Hepatocyte (in vitro differentiated cells): ENCODE data around the gene SGCA. TPM values are rescaled to one million over a fixed set of nuclear protein-coding genes. Genes with fewer than 3 reads are reported as not detected.

ENCODE experiments used
- DNase-seq: peaks from one replicate; pipeline ENCODE4 v3.0.0-alpha.2; 2016; ENCODE audit warnings: low spot score
- H2AFZ ChIP-seq: fragments of 200-600 bp; sonication (generic); 2 replicates; pipeline ENCODE4 v1.6.0; 2016; ENCODE audit warnings: antibody characterized with exemption, mild to moderate bottlenecking
- H3K27ac ChIP-seq: fragments of 200-600 bp; sonication (generic); 2 replicates; pipeline ENCODE4 v1.5.1; 2016; ENCODE audit warnings: mild to moderate bottlenecking
- H3K27me3 ChIP-seq: fragments of 200-600 bp; sonication (generic); 2 replicates; pipeline ENCODE4 v1.6.1; 2016
- H3K36me3 ChIP-seq: fragments of 200-600 bp; sonication (generic); replicated peaks from 2 replicates; pipeline ENCODE4 v1.5.1; 2016; ENCODE audit warnings: low read depth; ENCODE audit not compliant: insufficient read depth
- H3K4me1 ChIP-seq: fragments of 200-600 bp; sonication (generic); 2 replicates; pipeline ENCODE4 v1.5.1; 2016; ENCODE audit warnings: mild to moderate bottlenecking, moderate library complexity; ENCODE audit not compliant: insufficient read depth
- H3K4me2 ChIP-seq: fragments of 200-600 bp; sonication (generic); 2 replicates; pipeline ENCODE4 v1.6.0; 2016
- H3K4me3 ChIP-seq: fragments of 200-600 bp; sonication (generic); 2 replicates; pipeline ENCODE4 v1.5.1; 2016; ENCODE audit warnings: mild to moderate bottlenecking
- H3K79me2 ChIP-seq: fragments of 200-600 bp; sonication (generic); 2 replicates; pipeline ENCODE4 v1.6.0; 2017; ENCODE audit warnings: mild to moderate bottlenecking
- H3K9me2 ChIP-seq: fragments of 200-600 bp; sonication (generic); replicated peaks from 2 replicates; pipeline ENCODE4 v1.6.0; 2017; ENCODE audit warnings: mild to moderate bottlenecking; ENCODE audit not compliant: insufficient read depth
- H3K9me3 ChIP-seq: fragments of 200-600 bp; sonication (generic); 2 replicates; pipeline ENCODE4 v1.5.1; 2016; ENCODE audit warnings: low read depth, mild to moderate bottlenecking
- H4K20me1 ChIP-seq: fragments of 200-600 bp; sonication (generic); 2 replicates; pipeline ENCODE4 v1.6.0; 2016; ENCODE audit warnings: mild to moderate bottlenecking; ENCODE audit not compliant: insufficient read depth, poor library complexity, severe bottlenecking
- EZH2 ChIP-seq: fragments of 200-600 bp; sonication (generic); IDR thresholded peaks from 2 replicates; pipeline ENCODE4 v1.6.1; 2016; ENCODE audit warnings: antibody characterized with exemption, mild to moderate bottlenecking, borderline replicate concordance
- EZH2phosphoT487 ChIP-seq: fragments of 200-600 bp; sonication (generic); IDR thresholded peaks from one replicate; pipeline ENCODE4 v1.6.1; 2018; ENCODE audit warnings: antibody characterized with exemption, mild to moderate bottlenecking, low read depth, moderate library complexity; ENCODE audit not compliant: unreplicated experiment, severe bottlenecking
- WGBS: methylation state at CpG from one replicate; pipeline ENCODE4 v1.1.6; 2016; ENCODE audit warnings: low lambda C conversion rate; ENCODE audit errors: missing lambda C conversion rate; 5-methylcytosine and 5-hydroxymethylcytosine counted together
- polyA plus RNA-seq: library from polyadenylated mRNA; unstranded; fragments of >200 nt; fragmentation: Nextera tagmentation; extraction: Ambion mirVana; gene quantifications from 2 replicates; pipeline ENCODE4 v1.2.1, GENCODE V29; 2016
- total RNA-seq: library from RNA; depleted of rRNA; stranded (reverse); fragments of >200 nt; gene quantifications from 2 replicates; pipeline ENCODE4 v1.2.3, GENCODE V29; 2014
- TF ChIP-seq, protein P1 (sequence below): fragments of 200-600 bp; sonication (generic); IDR thresholded peaks from 2 replicates; pipeline ENCODE4 v1.5.1; 2016; ENCODE audit warnings: antibody characterized with exemption, mild to moderate bottlenecking; ENCODE audit not compliant: poor library complexity

Gene SGCA
- total and polyA plus RNA-seq, 2 experiments from 2014 or later: 0.37 to 2.2 TPM

DNA sequence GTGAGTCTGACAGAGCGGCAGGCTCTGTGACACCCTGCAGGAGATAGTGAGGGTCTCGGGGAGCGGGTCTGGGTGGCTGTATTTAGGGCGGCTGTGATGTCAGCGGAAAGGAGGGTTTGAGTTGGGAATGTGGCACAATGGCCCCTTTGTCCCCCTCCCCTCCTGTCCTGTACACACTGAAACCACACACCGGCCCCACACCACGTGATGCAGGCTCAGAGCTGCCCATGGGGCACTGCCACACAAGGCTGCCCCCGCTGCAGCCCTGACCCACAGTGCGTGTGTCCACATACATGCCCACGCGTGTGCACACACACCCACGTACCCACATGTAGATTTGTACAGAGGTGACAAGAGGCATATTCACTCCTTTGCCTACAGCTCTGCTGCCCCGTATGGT is 15.3 kb downstream of the SGCA start:
- Histone ChIP-seq H3K4me1 (peaks cover 27% of the 10 kb centered on the region), H3K4me2 (no peak overlapping the region), H3K36me3 (no peaks in the 10 kb centered on the region), H4K20me1 (no peaks in the 10 kb centered on the region), H3K79me2 (no peaks in the 10 kb centered on the region), H3K27me3 (no peaks in the 10 kb centered on the region), H2AFZ (no peak overlapping the region), H3K4me3 (no peak overlapping the region), H3K9me3 (no peaks in the 10 kb centered on the region), H3K9me2 (no peaks in the 10 kb centered on the region), H3K27ac (peak overlapping the region; percentile 59)
- DNase-seq: no peak
- 84% methylated on average over 13 of the region's 13 CpGs for WGBS
- TF ChIP-seq EZH2phosphoT487: no peak
- TF ChIP-seq, protein P1, sequence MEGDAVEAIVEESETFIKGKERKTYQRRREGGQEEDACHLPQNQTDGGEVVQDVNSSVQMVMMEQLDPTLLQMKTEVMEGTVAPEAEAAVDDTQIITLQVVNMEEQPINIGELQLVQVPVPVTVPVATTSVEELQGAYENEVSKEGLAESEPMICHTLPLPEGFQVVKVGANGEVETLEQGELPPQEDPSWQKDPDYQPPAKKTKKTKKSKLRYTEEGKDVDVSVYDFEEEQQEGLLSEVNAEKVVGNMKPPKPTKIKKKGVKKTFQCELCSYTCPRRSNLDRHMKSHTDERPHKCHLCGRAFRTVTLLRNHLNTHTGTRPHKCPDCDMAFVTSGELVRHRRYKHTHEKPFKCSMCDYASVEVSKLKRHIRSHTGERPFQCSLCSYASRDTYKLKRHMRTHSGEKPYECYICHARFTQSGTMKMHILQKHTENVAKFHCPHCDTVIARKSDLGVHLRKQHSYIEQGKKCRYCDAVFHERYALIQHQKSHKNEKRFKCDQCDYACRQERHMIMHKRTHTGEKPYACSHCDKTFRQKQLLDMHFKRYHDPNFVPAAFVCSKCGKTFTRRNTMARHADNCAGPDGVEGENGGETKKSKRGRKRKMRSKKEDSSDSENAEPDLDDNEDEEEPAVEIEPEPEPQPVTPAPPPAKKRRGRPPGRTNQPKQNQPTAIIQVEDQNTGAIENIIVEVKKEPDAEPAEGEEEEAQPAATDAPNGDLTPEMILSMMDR: no peak
- TF ChIP-seq EZH2: no peak

DNA sequence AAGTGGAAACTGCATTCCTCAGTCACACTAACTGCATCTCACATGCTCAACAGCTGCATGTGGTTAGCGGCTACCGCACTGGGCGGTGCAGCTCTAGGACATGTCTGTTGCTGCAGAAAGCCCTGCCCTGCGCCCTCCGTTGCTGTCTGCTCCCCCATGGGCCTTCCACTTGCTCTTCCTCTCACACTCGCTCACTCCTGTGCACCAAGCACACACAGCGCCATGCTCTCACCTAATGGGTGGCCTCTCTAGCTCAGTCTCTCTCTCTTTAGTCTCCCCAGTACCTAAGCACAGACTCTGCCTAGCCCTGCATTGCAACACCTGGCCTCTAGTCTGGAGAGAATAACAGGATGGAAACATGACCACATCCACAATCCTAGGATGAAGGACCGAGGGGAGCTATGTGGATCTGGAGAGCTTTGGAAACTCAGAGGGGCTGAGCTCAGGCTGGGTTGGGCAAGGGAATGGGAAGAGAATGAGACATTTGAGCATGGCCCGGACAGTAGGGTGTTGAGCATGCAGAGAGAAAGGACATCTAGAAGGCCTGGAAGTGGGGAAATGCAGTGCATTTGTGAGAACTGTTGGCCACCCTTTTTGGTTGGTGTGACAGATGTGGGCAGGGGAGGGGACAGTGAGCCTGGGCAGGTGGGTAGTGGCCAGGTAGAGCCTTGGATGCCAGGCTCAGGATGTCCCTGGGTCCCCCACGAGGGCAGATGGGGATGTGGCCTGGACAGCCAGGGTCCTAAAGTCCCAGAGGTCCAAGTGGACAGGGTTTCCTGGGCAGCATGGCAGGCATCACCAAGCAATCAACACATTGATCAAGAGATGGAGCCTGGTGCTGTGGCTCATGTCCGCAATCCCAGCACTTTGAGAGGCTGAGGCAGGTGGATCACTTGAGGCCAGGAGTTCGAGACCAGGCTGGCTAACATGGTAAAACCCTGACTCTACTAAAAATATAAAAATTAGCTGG is 16.1 kb downstream of the SGCA start:
- TF ChIP-seq, protein P1: no peak
- TF ChIP-seq EZH2phosphoT487: no peak
- TF ChIP-seq EZH2: no peak
- H3K36me3 ChIP-seq: no peaks in the 10 kb centered on the region
- DNase-seq: no peak
- peak overlapping the region; percentile 59 for H3K27ac ChIP-seq
- peaks cover 22% of the 10 kb centered on the region for H3K4me1 ChIP-seq
- 68% methylated on average over 12 of the region's 12 CpGs for WGBS
- no peak overlapping the region for H3K4me3 ChIP-seq
- H3K9me2 ChIP-seq: no peaks in the 10 kb centered on the region
- H3K4me2 ChIP-seq: no peak overlapping the region
- H4K20me1 ChIP-seq: peaks cover 4% of the 10 kb centered on the region
- no peaks in the 10 kb centered on the region for H3K27me3 ChIP-seq
- no peaks in the 10 kb centered on the region for H3K9me3 ChIP-seq
- H2AFZ ChIP-seq: no peak overlapping the region
- no peaks in the 10 kb centered on the region for H3K79me2 ChIP-seq

- Histone ChIP-seq H3K27me3 (no peaks in the 10 kb centered on the region), H3K4me3 (no peak overlapping the region), H3K4me1 (peaks cover 12% of the 10 kb centered on the region), H3K36me3 (no peaks in the 10 kb centered on the region), H3K27ac (peak overlapping the region; percentile 59), H3K9me3 (no peaks in the 10 kb centered on the region), H3K79me2 (no peaks in the 10 kb centered on the region), H3K4me2 (no peak overlapping the region), H2AFZ (no peak overlapping the region), H3K9me2 (no peaks in the 10 kb centered on the region), H4K20me1 (peaks cover 13% of the 10 kb centered on the region)
- 90% methylated on average over 18 of the region's 18 CpGs for WGBS
- TF ChIP-seq EZH2phosphoT487 (no peak), EZH2 (no peak)
- TF ChIP-seq, protein P1: no peak
- no peak for DNase-seq
Measured at GRCh38 chr17:50182783-50183420, 17.1 kb downstream of the SGCA start.
